HG03045 (cell line): ENCODE measurements around the gene SS18.
"Not testable (repeated sequence)": the region's sequence is repeated elsewhere in the genome, so short reads cannot be mapped to it uniquely, and the experiment has no call there.

Source experiments
- ATAC-seq: cut with Tn5 transposase; IDR thresholded peaks from one replicate; pipeline ENCODE4 v1.9.1; 2021; ENCODE audit warnings: mild to moderate bottlenecking, moderate library complexity; ENCODE audit not compliant: unreplicated experiment

The SS18 gene, protein sequence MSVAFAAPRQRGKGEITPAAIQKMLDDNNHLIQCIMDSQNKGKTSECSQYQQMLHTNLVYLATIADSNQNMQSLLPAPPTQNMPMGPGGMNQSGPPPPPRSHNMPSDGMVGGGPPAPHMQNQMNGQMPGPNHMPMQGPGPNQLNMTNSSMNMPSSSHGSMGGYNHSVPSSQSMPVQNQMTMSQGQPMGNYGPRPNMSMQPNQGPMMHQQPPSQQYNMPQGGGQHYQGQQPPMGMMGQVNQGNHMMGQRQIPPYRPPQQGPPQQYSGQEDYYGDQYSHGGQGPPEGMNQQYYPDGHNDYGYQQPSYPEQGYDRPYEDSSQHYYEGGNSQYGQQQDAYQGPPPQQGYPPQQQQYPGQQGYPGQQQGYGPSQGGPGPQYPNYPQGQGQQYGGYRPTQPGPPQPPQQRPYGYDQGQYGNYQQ

GRCh38 chr18:26090130-26091046 is at the start of gene SS18:
Gene SS18, minus strand, starts transcription at chr18:26090613. Its CDS starts 44 bp downstream, at chr18:26090569.
- ATAC-seq: peak; percentile 81

- no peak for ATAC-seq
Measured at GRCh38 chr18:26135548-26135947, 45.1 kb upstream of the SS18 start.

GRCh38 chr18:26134107-26134506 is 43.7 kb upstream of the SS18 start:
- ATAC-seq: no peak

DNA sequence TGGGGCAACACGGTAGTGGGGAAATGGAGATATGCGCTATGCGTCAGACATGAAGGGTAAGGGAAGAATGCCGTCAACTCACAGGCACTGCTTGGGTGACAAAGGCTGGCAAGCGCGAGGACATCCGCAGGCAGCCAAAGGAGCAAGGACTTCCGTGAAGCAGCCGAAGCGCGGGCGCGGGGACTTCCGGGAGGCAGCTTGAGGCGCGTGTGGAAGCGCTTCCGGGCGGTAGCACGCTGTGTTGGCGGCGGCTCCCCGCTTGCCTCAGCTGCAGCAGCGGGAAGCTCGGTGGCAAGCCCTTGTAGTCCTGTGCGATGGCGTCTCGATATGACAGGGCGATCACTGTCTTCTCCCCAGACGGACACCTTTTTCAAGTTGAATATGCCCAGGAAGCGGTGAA is 43.2 kb upstream of the SS18 start, which contains the start of gene PSMA8:
TSS of gene PSMA8 (plus strand) at position 218 of the 400 bp plus-strand sequence. CDS start at position 315, 97 bp downstream.
- ATAC-seq: no peak

DNA sequence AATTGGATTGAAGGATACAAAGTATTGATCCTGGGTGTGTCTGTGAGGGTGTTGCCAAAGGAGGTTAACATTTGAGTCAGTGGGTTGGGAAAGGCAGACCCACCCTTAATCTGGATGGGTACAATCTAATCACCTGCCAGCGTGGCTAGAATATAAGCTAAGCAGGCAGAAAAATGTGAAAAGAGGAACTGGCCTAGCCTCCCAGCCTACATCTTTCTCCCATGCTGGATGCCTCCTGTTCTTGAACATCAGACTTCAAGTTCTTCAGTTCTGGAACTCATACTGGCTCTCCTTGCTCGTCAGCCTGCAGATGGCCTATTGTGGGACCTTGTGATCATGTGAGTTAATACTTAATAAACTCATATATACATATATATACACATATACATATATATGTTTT is 37.8 kb upstream of the SS18 start:
- ATAC-seq: not testable (repeated sequence)

DNA sequence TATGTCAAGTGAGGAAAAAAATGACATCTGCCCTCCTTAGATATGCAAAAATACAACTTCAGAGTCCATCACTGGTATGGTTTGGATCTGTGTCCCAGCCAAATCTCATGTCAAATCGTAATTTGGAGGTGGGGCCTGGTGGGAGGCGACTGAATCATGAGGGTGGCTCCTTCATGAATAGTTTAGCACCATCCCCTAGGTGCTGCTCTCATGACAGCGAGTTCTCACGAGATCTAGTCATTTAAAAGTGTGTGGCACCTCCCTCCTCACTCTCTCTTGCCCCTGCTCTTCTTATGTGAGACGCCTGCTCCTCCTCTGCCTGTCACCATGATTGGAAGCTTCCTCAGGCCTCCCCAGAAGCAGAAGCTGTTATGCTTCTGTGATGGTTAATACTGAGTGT is 37.4 kb upstream of the SS18 start:
- no peak for ATAC-seq

GRCh38 chr18:26121994-26122393 is 31.6 kb upstream of the SS18 start:
- ATAC-seq: not testable (repeated sequence)

- ATAC-seq: no peak
Measured at GRCh38 chr18:26121476-26121875, 31.1 kb upstream of the SS18 start.

DNA sequence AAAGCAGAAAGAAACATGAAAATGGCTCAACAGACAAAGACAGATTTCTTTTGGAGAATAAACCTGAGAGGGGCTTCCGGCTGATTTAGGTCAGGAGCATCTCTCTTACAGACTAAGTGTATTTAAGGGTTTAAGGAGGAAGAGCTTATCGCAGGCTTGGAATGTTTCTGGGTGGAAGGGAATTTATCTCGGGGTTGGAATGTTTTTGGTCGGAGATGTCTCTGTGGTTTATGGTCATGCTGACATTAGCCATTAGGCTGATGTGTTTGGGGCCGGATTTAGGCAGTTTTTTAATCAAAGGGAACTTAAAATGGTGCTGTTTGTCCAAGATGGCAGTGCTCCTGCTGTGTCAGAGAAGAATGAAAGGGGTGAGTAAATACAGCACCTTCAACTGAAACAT is 28.8 kb upstream of the SS18 start:
- no peak for ATAC-seq

DNA sequence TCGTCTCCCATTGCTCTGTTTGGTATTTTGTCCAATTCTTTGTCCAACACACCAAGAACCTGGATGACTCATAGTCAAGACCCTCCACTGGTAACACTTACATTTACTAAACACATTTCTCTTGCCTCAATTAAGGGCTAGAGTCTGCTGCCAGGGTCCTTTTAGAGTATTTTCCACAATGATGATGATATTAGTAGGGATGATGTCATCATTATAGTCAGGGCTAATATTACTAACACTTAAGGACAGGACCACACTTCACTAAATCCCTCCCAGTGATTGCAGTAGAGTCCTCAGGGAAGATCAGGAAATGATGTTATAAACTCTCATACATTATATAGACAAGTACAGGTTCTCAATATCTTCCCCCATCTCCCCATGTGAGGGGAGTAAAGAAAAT is 13.6 kb upstream of the SS18 start:
- ATAC-seq: no peak

DNA sequence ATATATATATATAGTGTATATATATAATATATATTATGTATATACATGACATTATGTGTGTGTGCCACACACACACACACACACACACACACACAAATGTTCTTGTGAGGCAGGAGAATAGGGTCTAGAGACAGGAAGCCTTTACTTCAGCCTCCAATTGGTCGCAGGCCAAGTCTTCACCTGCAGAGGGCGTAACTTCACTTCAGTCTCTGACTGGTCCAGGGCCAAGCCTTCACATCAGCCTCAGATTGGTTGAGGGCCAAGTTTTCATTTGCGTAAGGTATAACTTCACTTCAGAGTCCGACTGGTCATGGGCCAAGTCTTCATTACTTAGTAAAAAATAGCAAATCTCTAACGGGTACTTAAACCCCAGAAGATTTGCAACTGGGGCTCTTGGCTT is 13.2 kb upstream of the SS18 start:
- no peak for ATAC-seq

GRCh38 chr18:26097563-26097962 is 7.2 kb upstream of the SS18 start:
- no peak for ATAC-seq

GRCh38 chr18:26096852-26097251 is 6.4 kb upstream of the SS18 start:
- ATAC-seq: no peak

DNA sequence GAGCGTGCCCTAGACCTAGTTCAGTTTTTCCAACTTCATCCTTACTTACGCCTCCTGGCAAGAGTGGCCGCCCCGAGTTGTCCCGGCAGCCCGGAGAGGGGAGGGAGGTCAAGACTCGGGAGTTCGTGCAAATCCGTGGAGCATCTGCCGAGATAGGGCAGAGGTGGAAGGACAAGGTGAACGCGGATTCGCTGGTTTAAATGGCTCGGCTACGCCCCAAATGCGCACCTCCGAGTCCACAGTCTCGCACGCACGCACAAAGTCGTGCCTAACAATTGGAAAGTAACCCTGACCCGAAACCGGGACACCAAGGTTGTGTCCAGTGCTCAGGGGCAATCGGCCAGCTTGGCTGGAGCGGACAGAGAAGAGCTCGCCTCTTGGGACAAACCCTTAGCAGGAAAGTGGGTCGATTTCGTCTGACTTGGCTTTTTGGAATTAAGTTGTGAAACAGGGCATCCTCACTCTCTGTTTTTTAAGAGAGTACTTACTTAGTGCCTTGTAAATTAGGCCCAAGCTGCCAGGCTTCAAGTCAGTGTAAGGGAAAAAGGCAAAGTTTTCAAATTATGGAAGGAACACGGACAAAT is 726 bp upstream of the SS18 start:
- ATAC-seq: peak; percentile 49

- ATAC-seq: peak; percentile 12
Measured at GRCh38 chr18:26089293-26090129, 902 bp downstream of the SS18 start.

GRCh38 chr18:26088487-26088886 is 1.9 kb downstream of the SS18 start:
- ATAC-seq: no peak

DNA sequence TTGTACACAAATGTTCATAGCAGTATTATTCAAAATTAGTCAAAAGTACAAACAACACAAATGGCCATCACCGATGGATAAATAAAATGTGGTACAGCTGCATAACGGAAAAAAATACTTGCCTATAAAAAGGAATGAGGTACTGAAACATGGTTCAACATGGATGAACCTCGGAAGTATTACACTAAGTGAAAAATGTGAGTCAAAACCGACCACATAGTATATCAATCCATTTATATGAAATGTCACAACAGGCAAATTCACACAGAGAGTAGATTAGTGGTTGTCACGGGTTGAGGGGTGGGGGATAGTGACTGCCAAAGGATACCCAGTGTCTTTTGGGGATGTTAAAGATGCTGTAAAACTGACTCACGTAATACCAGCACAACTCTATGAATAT is 3.5 kb downstream of the SS18 start:
- ATAC-seq: no peak

- no peak for ATAC-seq
Measured at GRCh38 chr18:26085056-26085455, 5.4 kb downstream of the SS18 start.

DNA sequence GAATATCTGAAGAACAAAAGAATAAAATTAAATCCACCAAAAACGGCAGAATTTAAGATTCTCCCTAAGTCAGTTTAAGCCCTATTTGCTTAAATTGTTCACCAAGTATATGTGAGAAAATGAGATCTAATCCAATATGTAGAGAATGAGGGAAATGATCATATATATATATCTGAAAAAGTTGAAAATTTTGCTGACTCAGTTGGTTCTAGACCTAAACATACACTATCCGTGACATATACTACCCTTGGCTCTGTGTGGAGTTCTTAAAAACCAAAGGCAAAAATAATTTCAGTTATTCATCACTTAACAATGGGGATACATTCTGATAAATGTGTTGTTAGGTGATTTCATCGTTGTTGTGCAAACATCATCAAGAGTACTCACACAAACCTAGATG is 7.3 kb downstream of the SS18 start:
- ATAC-seq: no peak

DNA sequence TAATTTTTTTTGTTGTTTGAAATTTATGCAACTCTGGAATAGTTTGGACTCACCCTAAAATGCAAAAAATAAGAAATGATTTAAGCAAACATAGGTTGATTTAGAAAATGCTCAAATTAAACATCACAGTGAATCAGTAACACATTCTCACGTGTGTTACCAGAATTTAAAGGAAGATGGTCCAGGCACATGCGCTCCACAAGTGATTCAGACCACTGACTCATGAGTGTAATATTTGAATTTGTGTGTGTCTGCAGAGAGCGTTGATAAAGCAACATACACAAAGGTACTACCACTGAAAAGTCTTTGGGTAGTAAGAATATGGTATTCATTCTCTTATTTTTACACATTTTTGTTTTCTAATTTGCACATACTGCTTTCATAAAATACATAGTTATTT is 7.9 kb downstream of the SS18 start:
- no peak for ATAC-seq
